K562 (cell line): ENCODE measurements around the gene TPCN1. TPM values are rescaled to one million over a fixed set of nuclear protein-coding genes. Genes with fewer than 3 reads are reported as not detected.

Source experiments
- ATAC-seq: fragments of 200-7000 bp; cut with Tn5 transposase; 3 replicates; pipeline ENCODE4 v1.9.1; 2020; ENCODE audit warnings: moderate library complexity
- BruUV-seq: library from RNA; stranded (reverse); fragments of 400-500 nt; replicated peaks from 2 replicates; lab custom pipeline; 2021; lab: Mats Ljungman, UMichigan
- CTCF ChIA-PET: fragments of 300-600 bp; formaldehyde crosslinking; extraction: SDS; loops from one replicate; lab custom pipeline; 2021; ENCODE audit warnings: low intra/inter-chr PET ratio; lab: Yijun Ruan, JAX
- POLR2A ChIA-PET: fragments of 300-600, 350-650 bp; sonication (Branson Sonifier 250); formaldehyde crosslinking; extraction: SDS; loops from one replicate; lab custom pipeline; 2021; ENCODE audit warnings: antibody characterized with exemption, inconsistent platforms; lab: Yijun Ruan, JAX
- DNase-seq, 4 experiments: peaks; one replicate each; pipeline versions ENCODE4 v3.0.0 to v3.0.0-alpha.2; 2011 to 2018; ENCODE audit warnings: low spot score in 3 of 4, mixed read lengths in 3 of 4; ENCODE audit errors: extremely low read depth in 1 of 4
- FAIRE-seq: peaks from 2 replicates; lab custom pipeline; 2011; peaks lifted over from hg19 to GRCh38; lab: Jason Lieb, UNC
- H2AFZ ChIP-seq: 2 replicates; pipeline ENCODE4 v1.6.0; 2011; ENCODE audit warnings: low read depth, low read length, control low read depth, inconsistent platforms
- H3K27ac ChIP-seq: fragments of 200-600 bp; 3 replicates; pipeline ENCODE4 v1.8.0; 2011; ENCODE audit warnings: low read depth, mild to moderate bottlenecking, control low read depth, inconsistent platforms, low read length, moderate library complexity, mixed read lengths; ENCODE audit errors: extremely low read depth
- H3K27me3 ChIP-seq, 2 experiments: fragments of 300-600 bp in 1 of 2; 2 replicates in 1 of 2; 3 replicates in 1 of 2; pipeline versions ENCODE4 v1.6.0 to v1.8.0; 2011; ENCODE audit warnings: inconsistent platforms in 2 of 2, low read length in 2 of 2, mild to moderate bottlenecking in 1 of 2, mixed read lengths in 1 of 2, moderate library complexity in 1 of 2; ENCODE audit not compliant: control insufficient read depth in 2 of 2, insufficient read depth in 2 of 2
- H3K36me3 ChIP-seq: fragments of 300-600 bp; 3 replicates; pipeline ENCODE4 v1.8.0; 2011; ENCODE audit warnings: mild to moderate bottlenecking, low read length, inconsistent platforms; ENCODE audit not compliant: control insufficient read depth, insufficient read depth
- H3K4me1 ChIP-seq, 2 experiments: fragments of 200-600 bp in 1 of 2; replicated peaks in 1 of 2; 2 replicates in 1 of 2; 3 replicates in 1 of 2; pipeline versions ENCODE4 v1.5.1 to v1.8.0; 2011; ENCODE audit warnings: inconsistent platforms in 2 of 2, low read length in 2 of 2, mild to moderate bottlenecking in 1 of 2, mixed read lengths in 1 of 2, moderate library complexity in 1 of 2; ENCODE audit not compliant: control insufficient read depth in 2 of 2, insufficient read depth in 2 of 2
- H3K4me2 ChIP-seq: 2 replicates; pipeline ENCODE4 v1.6.1; 2011; ENCODE audit warnings: low read length, control low read depth, inconsistent platforms, mixed read lengths; ENCODE audit not compliant: insufficient read depth
- H3K4me3 ChIP-seq: fragments of 200-600 bp; sonication (generic), shearing (Covaris generic); 2 replicates; pipeline ENCODE4 v1.5.1; 2016; ENCODE audit warnings: control low read depth, inconsistent platforms
- H3K79me2 ChIP-seq: fragments of 200-600 bp; 3 replicates; pipeline ENCODE4 v1.8.0; 2011; ENCODE audit warnings: low read length, inconsistent platforms; ENCODE audit not compliant: control insufficient read depth, insufficient read depth
- H3K9ac ChIP-seq, 2 experiments: 2 replicates each; pipeline versions ENCODE4 v1.6.0 to v1.6.1; 2011; ENCODE audit warnings: low read depth in 2 of 2, low read length in 2 of 2, control low read depth in 1 of 2, inconsistent platforms in 1 of 2, mild to moderate bottlenecking in 1 of 2, mixed read lengths in 1 of 2; ENCODE audit not compliant: insufficient read depth in 1 of 2
- H3K9me1 ChIP-seq: one replicate; pipeline ENCODE4 v1.6.0; 2011; ENCODE audit warnings: inconsistent platforms, mild to moderate bottlenecking, low read length, moderate library complexity; ENCODE audit not compliant: control insufficient read depth, insufficient read depth
- H3K9me3 ChIP-seq: replicated peaks from 2 replicates; pipeline ENCODE4 v1.5.1; 2011; ENCODE audit warnings: low read depth, low read length, inconsistent platforms; ENCODE audit not compliant: control insufficient read depth, insufficient read depth
- H4K20me1 ChIP-seq: replicated peaks from 2 replicates; pipeline ENCODE4 v1.6.1; 2011; ENCODE audit warnings: low read length, inconsistent platforms, mixed read lengths; ENCODE audit not compliant: control insufficient read depth, insufficient read depth
- C11orf30 ChIP-seq: fragments of 450-650 bp; IDR thresholded peaks from 2 replicates; pipeline ENCODE4 v1.6.1; 2016; ENCODE audit warnings: low read depth, mild to moderate bottlenecking
- FIP1L1 ChIP-seq: fragments of 200-400 bp; formaldehyde crosslinking; IDR thresholded peaks from 2 replicates; pipeline ENCODE4 v1.6.1; 2018; ENCODE audit warnings: mild to moderate bottlenecking, low read depth, low read length; ENCODE audit not compliant: poor library complexity, severe bottlenecking
- KLF16 ChIP-seq: IDR thresholded peaks from 2 replicates; pipeline ENCODE4 v1.6.1; 2016; ENCODE audit warnings: antibody characterized with exemption
- STAT5A ChIP-seq: IDR thresholded peaks from 2 replicates; pipeline ENCODE4 v1.6.1; 2012; ENCODE audit warnings: low read length, inconsistent platforms, borderline replicate concordance
- ZBTB7A ChIP-seq: IDR thresholded peaks from 2 replicates; pipeline ENCODE4 v1.6.1; 2011; ENCODE audit warnings: low read depth, mild to moderate bottlenecking, low read length, moderate library complexity, borderline replicate concordance; ENCODE audit not compliant: control insufficient read depth
- ZFPM2 ChIP-seq: fragments of 250-450 bp; sonication (Bioruptor Pico); IDR thresholded peaks from 2 replicates; pipeline ENCODE4 v1.5.1; 2022; ENCODE audit warnings: mild to moderate bottlenecking
- ZKSCAN8 ChIP-seq: fragments of 200-800 bp; sonication (Bioruptor generic); IDR thresholded peaks from 2 replicates; pipeline ENCODE4 v1.6.1; 2016; ENCODE audit warnings: missing genetic modification characterization, missing compliant biosample characterization
- ZNF124 ChIP-seq: sonication (generic); formaldehyde crosslinking; IDR thresholded peaks from 2 replicates; pipeline ENCODE4 v1.8.1; 2022; ENCODE audit warnings: missing genetic modification reagents
- ZNF583 ChIP-seq: fragments of 250-450 bp; sonication (Bioruptor Pico); IDR thresholded peaks from 2 replicates; pipeline ENCODE4 v1.4.0; 2020
- WGBS: fragments of 100-300 bp; shearing (Covaris generic); methylation state at CpG from one replicate; pipeline ENCODE4 v1.1.6; 2016; ENCODE audit warnings: low coverage, mixed read lengths; ENCODE audit not compliant: insufficient coverage; ENCODE audit errors: missing lambda C conversion rate; 5-methylcytosine and 5-hydroxymethylcytosine counted together
- in situ Hi-C: fragments of 300-500 bp; cut with MboI; formaldehyde crosslinking; loops from 4 replicates; pipeline ENCODE4 v1.15.0; 2018; ENCODE audit warnings: inconsistent platforms, mixed read lengths
- intact Hi-C: fragments of 100-400 bp; cut with micrococcal nuclease; formaldehyde crosslinking; loops from 2 replicates; pipeline ENCODE4 v1.14.2; 2022
- polyA plus RNA-seq, 8 experiments: library from polyadenylated mRNA; depleted of rRNA in 4 of 8; stranded (reverse) in 5 of 8; unstranded in 3 of 8; fragments of >200 nt; fragmentation: Nextera tagmentation in 2 of 8; fragmentation: Illumina TruSeq in 1 of 8; extraction: Ambion mirVana in 2 of 8; extraction: Trizol in 1 of 8; gene quantifications; 2 replicates each; pipeline versions ENCODE4 v1.2.1 to v1.2.3, GENCODE V29; 2011 to 2014; ENCODE audit warnings: inconsistent platforms in 1 of 8, missing spikeins in 1 of 8
- total RNA-seq, 7 experiments: library from RNA; depleted of rRNA in 6 of 7; stranded (reverse); fragments of >200 nt in 6 of 7; fragmentation: Illumina TruSeq in 2 of 7; extraction: Trizol in 2 of 7; gene quantifications; 2 replicates each; pipeline versions ENCODE4 v1.2.1 to v1.2.3, GENCODE V29; 2011 to 2021; ENCODE audit warnings: low replicate concordance in 1 of 7
- TF ChIP-seq, protein P1 (sequence below): fragments of 200-600 bp; sonication (generic); IDR thresholded peaks from one replicate; pipeline ENCODE4 v1.6.1; 2012; ENCODE audit warnings: mild to moderate bottlenecking, low read depth, low read length, inconsistent platforms
- TF ChIP-seq, protein P2 (sequence below): fragments of 250-450 bp; sonication (Bioruptor Pico); IDR thresholded peaks from 2 replicates; pipeline ENCODE4 v1.8.0; 2022; ENCODE audit warnings: inconsistent platforms

TPCN1 gene
- total and polyA plus RNA-seq, 9 of the 15 experiments (the other 6 are each of a cell fraction or from before 2014, with no cell fraction given), result 0.80 to 23.8 (median 7.4) TPM

GRCh38 chr12:113250045-113250444, 28.8 kb downstream of the TPCN1 start:
- ATAC-seq (no peak), FAIRE-seq (no peak), DNase-seq (no peak)
- H2AFZ ChIP-seq, result no peak overlapping the region
- peaks cover 2% of the 10 kb centered on the region; the same call in 1 of the 2 replicates for H3K9me3 ChIP-seq
- H3K79me2 ChIP-seq, result no peaks in the 10 kb centered on the region
- intact Hi-C loops (no loop called here), in situ Hi-C loops (no loop called here)
- H3K27me3 ChIP-seq, result no peaks in the 10 kb centered on the region
- ChIA-PET CTCF (no interaction called here), POLR2A (interaction anchor here (1.0 to 1.1 kb wide), 3 partner anchors 11 to 71 kb away, joined by 3 to 6 read pairs (median 3); no protein-coding TSS in a partner anchor)
- H3K27ac ChIP-seq, result no peak overlapping the region
- H3K9me1 ChIP-seq, result no peaks in the 10 kb centered on the region
- peaks cover 15 to 25% of the 10 kb centered on the region in 2 experiments; a peak in 4 of 5 replicates for H3K4me1 ChIP-seq
- H3K4me2 ChIP-seq, result no peak overlapping the region
- no peak overlapping the region for H3K4me3 ChIP-seq
- 86% methylated on average over 6 of the region's 6 CpGs for WGBS
- H4K20me1 ChIP-seq, result no peaks in the 10 kb centered on the region
- no TSS peak for BruUV-seq
- H3K36me3 ChIP-seq, result peaks cover 34% of the 10 kb centered on the region; the same call in 2 of the 3 replicates
- no peak overlapping the region for H3K9ac ChIP-seq
- TF ChIP-seq ZNF124 (CRISPR knock-in tag) (no peak), FIP1L1 (no peak), STAT5A (no peak), KLF16 (no peak), ZKSCAN8 (CRISPR knock-in tag) (no peak), ZFPM2 (CRISPR knock-in tag) (no peak), ZNF583 (no peak), C11orf30 (no peak), ZBTB7A (no peak)
- TF ChIP-seq, protein P1, sequence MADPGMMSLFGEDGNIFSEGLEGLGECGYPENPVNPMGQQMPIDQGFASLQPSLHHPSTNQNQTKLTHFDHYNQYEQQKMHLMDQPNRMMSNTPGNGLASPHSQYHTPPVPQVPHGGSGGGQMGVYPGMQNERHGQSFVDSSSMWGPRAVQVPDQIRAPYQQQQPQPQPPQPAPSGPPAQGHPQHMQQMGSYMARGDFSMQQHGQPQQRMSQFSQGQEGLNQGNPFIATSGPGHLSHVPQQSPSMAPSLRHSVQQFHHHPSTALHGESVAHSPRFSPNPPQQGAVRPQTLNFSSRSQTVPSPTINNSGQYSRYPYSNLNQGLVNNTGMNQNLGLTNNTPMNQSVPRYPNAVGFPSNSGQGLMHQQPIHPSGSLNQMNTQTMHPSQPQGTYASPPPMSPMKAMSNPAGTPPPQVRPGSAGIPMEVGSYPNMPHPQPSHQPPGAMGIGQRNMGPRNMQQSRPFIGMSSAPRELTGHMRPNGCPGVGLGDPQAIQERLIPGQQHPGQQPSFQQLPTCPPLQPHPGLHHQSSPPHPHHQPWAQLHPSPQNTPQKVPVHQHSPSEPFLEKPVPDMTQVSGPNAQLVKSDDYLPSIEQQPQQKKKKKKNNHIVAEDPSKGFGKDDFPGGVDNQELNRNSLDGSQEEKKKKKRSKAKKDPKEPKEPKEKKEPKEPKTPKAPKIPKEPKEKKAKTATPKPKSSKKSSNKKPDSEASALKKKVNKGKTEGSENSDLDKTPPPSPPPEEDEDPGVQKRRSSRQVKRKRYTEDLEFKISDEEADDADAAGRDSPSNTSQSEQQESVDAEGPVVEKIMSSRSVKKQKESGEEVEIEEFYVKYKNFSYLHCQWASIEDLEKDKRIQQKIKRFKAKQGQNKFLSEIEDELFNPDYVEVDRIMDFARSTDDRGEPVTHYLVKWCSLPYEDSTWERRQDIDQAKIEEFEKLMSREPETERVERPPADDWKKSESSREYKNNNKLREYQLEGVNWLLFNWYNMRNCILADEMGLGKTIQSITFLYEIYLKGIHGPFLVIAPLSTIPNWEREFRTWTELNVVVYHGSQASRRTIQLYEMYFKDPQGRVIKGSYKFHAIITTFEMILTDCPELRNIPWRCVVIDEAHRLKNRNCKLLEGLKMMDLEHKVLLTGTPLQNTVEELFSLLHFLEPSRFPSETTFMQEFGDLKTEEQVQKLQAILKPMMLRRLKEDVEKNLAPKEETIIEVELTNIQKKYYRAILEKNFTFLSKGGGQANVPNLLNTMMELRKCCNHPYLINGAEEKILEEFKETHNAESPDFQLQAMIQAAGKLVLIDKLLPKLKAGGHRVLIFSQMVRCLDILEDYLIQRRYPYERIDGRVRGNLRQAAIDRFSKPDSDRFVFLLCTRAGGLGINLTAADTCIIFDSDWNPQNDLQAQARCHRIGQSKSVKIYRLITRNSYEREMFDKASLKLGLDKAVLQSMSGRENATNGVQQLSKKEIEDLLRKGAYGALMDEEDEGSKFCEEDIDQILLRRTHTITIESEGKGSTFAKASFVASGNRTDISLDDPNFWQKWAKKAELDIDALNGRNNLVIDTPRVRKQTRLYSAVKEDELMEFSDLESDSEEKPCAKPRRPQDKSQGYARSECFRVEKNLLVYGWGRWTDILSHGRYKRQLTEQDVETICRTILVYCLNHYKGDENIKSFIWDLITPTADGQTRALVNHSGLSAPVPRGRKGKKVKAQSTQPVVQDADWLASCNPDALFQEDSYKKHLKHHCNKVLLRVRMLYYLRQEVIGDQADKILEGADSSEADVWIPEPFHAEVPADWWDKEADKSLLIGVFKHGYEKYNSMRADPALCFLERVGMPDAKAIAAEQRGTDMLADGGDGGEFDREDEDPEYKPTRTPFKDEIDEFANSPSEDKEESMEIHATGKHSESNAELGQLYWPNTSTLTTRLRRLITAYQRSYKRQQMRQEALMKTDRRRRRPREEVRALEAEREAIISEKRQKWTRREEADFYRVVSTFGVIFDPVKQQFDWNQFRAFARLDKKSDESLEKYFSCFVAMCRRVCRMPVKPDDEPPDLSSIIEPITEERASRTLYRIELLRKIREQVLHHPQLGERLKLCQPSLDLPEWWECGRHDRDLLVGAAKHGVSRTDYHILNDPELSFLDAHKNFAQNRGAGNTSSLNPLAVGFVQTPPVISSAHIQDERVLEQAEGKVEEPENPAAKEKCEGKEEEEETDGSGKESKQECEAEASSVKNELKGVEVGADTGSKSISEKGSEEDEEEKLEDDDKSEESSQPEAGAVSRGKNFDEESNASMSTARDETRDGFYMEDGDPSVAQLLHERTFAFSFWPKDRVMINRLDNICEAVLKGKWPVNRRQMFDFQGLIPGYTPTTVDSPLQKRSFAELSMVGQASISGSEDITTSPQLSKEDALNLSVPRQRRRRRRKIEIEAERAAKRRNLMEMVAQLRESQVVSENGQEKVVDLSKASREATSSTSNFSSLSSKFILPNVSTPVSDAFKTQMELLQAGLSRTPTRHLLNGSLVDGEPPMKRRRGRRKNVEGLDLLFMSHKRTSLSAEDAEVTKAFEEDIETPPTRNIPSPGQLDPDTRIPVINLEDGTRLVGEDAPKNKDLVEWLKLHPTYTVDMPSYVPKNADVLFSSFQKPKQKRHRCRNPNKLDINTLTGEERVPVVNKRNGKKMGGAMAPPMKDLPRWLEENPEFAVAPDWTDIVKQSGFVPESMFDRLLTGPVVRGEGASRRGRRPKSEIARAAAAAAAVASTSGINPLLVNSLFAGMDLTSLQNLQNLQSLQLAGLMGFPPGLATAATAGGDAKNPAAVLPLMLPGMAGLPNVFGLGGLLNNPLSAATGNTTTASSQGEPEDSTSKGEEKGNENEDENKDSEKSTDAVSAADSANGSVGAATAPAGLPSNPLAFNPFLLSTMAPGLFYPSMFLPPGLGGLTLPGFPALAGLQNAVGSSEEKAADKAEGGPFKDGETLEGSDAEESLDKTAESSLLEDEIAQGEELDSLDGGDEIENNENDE, result no peak
- TF ChIP-seq, protein P2, sequence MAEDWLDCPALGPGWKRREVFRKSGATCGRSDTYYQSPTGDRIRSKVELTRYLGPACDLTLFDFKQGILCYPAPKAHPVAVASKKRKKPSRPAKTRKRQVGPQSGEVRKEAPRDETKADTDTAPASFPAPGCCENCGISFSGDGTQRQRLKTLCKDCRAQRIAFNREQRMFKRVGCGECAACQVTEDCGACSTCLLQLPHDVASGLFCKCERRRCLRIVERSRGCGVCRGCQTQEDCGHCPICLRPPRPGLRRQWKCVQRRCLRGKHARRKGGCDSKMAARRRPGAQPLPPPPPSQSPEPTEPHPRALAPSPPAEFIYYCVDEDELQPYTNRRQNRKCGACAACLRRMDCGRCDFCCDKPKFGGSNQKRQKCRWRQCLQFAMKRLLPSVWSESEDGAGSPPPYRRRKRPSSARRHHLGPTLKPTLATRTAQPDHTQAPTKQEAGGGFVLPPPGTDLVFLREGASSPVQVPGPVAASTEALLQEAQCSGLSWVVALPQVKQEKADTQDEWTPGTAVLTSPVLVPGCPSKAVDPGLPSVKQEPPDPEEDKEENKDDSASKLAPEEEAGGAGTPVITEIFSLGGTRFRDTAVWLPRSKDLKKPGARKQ (CRISPR knock-in tag), result no peak
